ENCODE data around the gene CSMD2. TPM values are rescaled to one million over a fixed set of nuclear protein-coding genes. Genes with fewer than 3 reads are reported as not detected.
A peak's percentile ranks its signal among the peaks of the same experiment; 100 is the strongest.

CSMD2 gene
- total and polyA plus RNA-seq, 2 of the 4 experiments (the other 2 are of a cell fraction) = under 0.01 to 0.36 TPM

DNA sequence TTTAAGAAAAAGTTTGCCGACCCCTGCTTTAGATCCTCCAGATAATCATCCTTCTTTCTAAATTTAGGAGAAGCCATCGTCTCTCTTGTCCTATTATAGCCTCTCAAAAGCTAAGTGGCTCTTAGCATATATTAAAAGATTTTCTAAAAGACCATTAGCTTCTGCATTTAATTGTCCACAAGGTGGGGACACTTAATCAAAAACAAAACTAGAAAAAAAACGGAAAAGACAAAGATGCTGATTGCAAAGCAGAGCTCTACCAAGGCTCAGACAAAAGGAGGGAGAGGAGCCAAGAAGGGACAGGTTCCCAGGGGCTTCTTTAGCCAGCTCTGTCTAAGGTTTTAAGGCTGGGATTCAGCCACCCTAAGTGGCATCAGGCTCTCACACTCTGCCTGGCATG lies 429.4 kb downstream of the CSMD2 start:
- in situ Hi-C loops (cut with MboI; ENCODE audit: low sequenced_read_pairs) = no loop called here

More for the DNA sequence above, 429.4 kb downstream of the CSMD2 start:
- intact Hi-C loops (cut with micrococcal nuclease) = loop anchor here (1.0 to 5.0 kb wide), 3 partner anchors 377 to 862 kb away; no protein-coding TSS in a partner anchor
- ChIA-PET CTCF (no interaction called here), POLR2A (ENCODE audit: unreplicated experiment) (no interaction called here)
- Histone ChIP-seq H2AK9ac (replicated peaks; ENCODE audit: low read depth, low read length, poor library complexity) (no peak overlapping the region), H3K23ac (ENCODE audit: low read depth, low read length) (no peak overlapping the region), H2AK5ac (ENCODE audit: low read depth, low read length) (no peak overlapping the region), H3K27ac (ENCODE audit: insufficient read depth, low read length) (no peak overlapping the region), H3K27me3 (ENCODE audit: control insufficient read depth, insufficient read depth, low read length) (no peaks in the 10 kb centered on the region), H3K9me1 (ENCODE audit: insufficient read depth, low read length) (no peaks in the 10 kb centered on the region), H3K79me1 (ENCODE audit: low read depth in 1 of 2, low read length in 2 of 2) (no peaks in the 10 kb centered on the region), H3K9ac (ENCODE audit: low read depth, low read length) (no peak overlapping the region), H3K56ac (ENCODE audit: extremely low read depth, insufficient read depth, low read length) (no peak overlapping the region), H2BK20ac (ENCODE audit: low read depth, low read length) (no peak overlapping the region), H2BK120ac (ENCODE audit: low read depth, low read length) (no peak overlapping the region), H2AFZ (replicated peaks; ENCODE audit: low read length, poor library complexity) (no peak overlapping the region), H3K9me3 (ENCODE audit: control insufficient read depth, insufficient read depth, low read length) (peaks cover 9% of the 10 kb centered on the region), H3K4me1 (ENCODE audit: control insufficient read depth, insufficient read depth, low read length) (no peaks in the 10 kb centered on the region), H3K36me3 (ENCODE audit: control insufficient read depth, insufficient read depth, low read length) (no peaks in the 10 kb centered on the region), H3K4me3 (ENCODE audit: insufficient read depth, low read depth, low read length) (no peak overlapping the region), H2BK5ac (ENCODE audit: low read depth, low read length, poor library complexity, severe bottlenecking) (no peak overlapping the region), H3K4me2 (ENCODE audit: low read depth, low read length) (no peak overlapping the region), H4K5ac (ENCODE audit: low read depth, low read length) (no peak overlapping the region), H3K14ac (replicated peaks; ENCODE audit: low read depth, low read length) (no peak overlapping the region), H4K91ac (ENCODE audit: insufficient read depth, low read depth, low read length) (no peak overlapping the region), H4K20me1 (ENCODE audit: insufficient read depth, low read length) (no peaks in the 10 kb centered on the region), H2BK15ac (ENCODE audit: low read depth, low read length) (no peak overlapping the region), H3K18ac (ENCODE audit: low read depth, low read length) (no peak overlapping the region), H4K8ac (ENCODE audit: low read depth in 2 of 2, low read length in 2 of 2) (no peak overlapping the region), H3K4ac (ENCODE audit: low read depth, low read length) (no peak overlapping the region)
- dilution Hi-C loops (cut with HindIII; ENCODE audit: low sequenced_read_pairs, unreplicated experiment) = no loop called here
- no peak for TF ChIP-seq MAFK (IDR thresholded peaks at IDR 0.05; ENCODE audit: low read depth, low read length)
- TF ChIP-seq, protein P1, sequence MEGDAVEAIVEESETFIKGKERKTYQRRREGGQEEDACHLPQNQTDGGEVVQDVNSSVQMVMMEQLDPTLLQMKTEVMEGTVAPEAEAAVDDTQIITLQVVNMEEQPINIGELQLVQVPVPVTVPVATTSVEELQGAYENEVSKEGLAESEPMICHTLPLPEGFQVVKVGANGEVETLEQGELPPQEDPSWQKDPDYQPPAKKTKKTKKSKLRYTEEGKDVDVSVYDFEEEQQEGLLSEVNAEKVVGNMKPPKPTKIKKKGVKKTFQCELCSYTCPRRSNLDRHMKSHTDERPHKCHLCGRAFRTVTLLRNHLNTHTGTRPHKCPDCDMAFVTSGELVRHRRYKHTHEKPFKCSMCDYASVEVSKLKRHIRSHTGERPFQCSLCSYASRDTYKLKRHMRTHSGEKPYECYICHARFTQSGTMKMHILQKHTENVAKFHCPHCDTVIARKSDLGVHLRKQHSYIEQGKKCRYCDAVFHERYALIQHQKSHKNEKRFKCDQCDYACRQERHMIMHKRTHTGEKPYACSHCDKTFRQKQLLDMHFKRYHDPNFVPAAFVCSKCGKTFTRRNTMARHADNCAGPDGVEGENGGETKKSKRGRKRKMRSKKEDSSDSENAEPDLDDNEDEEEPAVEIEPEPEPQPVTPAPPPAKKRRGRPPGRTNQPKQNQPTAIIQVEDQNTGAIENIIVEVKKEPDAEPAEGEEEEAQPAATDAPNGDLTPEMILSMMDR (conservative IDR thresholded peaks at IDR 0.05; ENCODE audit: low read depth, low read length) = 0 out of 2 replicates have a peak, but pooled peaks have one; percentile 20
- BruUV-seq (replicated peaks) = no TSS peak
- DNase-seq (no peak), ATAC-seq (ENCODE audit: low read depth) (no peak)
- WGBS, 2 experiments (ENCODE audit: extremely low coverage in 2 of 2, insufficient read length in 1 of 2) = no CpG with 5 or more reads among the region's 3 CpGs
